Endothelial cell of umbilical vein (primary cell): Measurements from ENCODE around the gene CLK4. TPM values are rescaled to one million over a fixed set of nuclear protein-coding genes. Genes with fewer than 3 reads are reported as not detected.

Source experiments
- BruUV-seq: library from RNA; stranded (reverse); fragments of 400-500 nt; replicated peaks from 2 replicates; lab custom pipeline; 2021; lab: Mats Ljungman, UMichigan
- CTCF ChIA-PET: fragments of 300-600, 350-600 bp; sonication (Branson Sonifier 250); formaldehyde crosslinking; loops from one replicate; lab custom pipeline; 2021; ENCODE audit warnings: antibody characterized with exemption, inconsistent platforms; lab: Charles Lee
- POLR2A ChIA-PET: fragments of 300-600, 350-600 bp; sonication (Branson Sonifier 250); formaldehyde crosslinking; loops from one replicate; lab custom pipeline; 2021; ENCODE audit warnings: antibody characterized with exemption, inconsistent platforms; lab: Charles Lee
- DNase-seq: peaks from one replicate; pipeline ENCODE4 v3.0.0-alpha.2; 2011; ENCODE audit warnings: low read depth, low spot score
- FAIRE-seq: peaks from 2 replicates; lab custom pipeline; 2011; peaks lifted over from hg19 to GRCh38; lab: Jason Lieb, UNC
- H2AFZ ChIP-seq: 2 replicates; pipeline ENCODE4 v1.6.0; 2012; ENCODE audit warnings: low read depth, low read length, control low read depth, inconsistent platforms
- H3K27ac ChIP-seq: 2 replicates; pipeline ENCODE4 v1.5.1; 2011; ENCODE audit warnings: low read depth, mild to moderate bottlenecking, control low read depth, low read length, moderate library complexity; ENCODE audit not compliant: insufficient read depth
- H3K27me3 ChIP-seq, 2 experiments: 2 replicates each; pipeline versions ENCODE4 v1.6.0 to v1.6.1; 2011; ENCODE audit warnings: low read length in 2 of 2, mixed read lengths in 1 of 2; ENCODE audit not compliant: control insufficient read depth in 2 of 2, insufficient read depth in 2 of 2
- H3K36me3 ChIP-seq, 2 experiments: 2 replicates in 1 of 2; 3 replicates in 1 of 2; pipeline ENCODE4 v1.5.1; 2011; ENCODE audit warnings: low read length in 2 of 2, mild to moderate bottlenecking in 1 of 2, moderate library complexity in 1 of 2; ENCODE audit not compliant: control insufficient read depth in 2 of 2, insufficient read depth in 2 of 2; ENCODE audit errors: extremely low read depth in 1 of 2
- H3K4me1 ChIP-seq: 3 replicates; pipeline ENCODE4 v1.5.1; 2011; ENCODE audit warnings: mild to moderate bottlenecking, low read length; ENCODE audit not compliant: control insufficient read depth, insufficient read depth; ENCODE audit errors: extremely low read depth
- H3K4me2 ChIP-seq: 2 replicates; pipeline ENCODE4 v1.6.1; 2011; ENCODE audit warnings: low read length, control low read depth, mixed read lengths; ENCODE audit not compliant: insufficient read depth
- H3K4me3 ChIP-seq, 3 experiments: fragments of 200-600 bp in 1 of 3; sonication (generic), shearing (Covaris generic) in 1 of 3; replicated peaks in 1 of 3; 2 replicates each; pipeline ENCODE4 v1.5.1; 2011 to 2016; ENCODE audit warnings: control low read depth in 3 of 3, low read length in 3 of 3, mild to moderate bottlenecking in 2 of 3, inconsistent platforms in 1 of 3, low read depth in 1 of 3, moderate library complexity in 1 of 3; ENCODE audit not compliant: insufficient read depth in 1 of 3
- H3K79me2 ChIP-seq: 2 replicates; pipeline ENCODE4 v1.6.0; 2012; ENCODE audit warnings: low read length, inconsistent platforms; ENCODE audit not compliant: control insufficient read depth, insufficient read depth
- H3K9ac ChIP-seq: replicated peaks from 2 replicates; pipeline ENCODE3; 2011; ENCODE audit warnings: low read length, control low read depth; ENCODE audit not compliant: insufficient read depth; ENCODE audit errors: extremely low read depth
- H3K9me1 ChIP-seq: replicated peaks from 3 replicates; pipeline ENCODE4 v1.6.0; 2011; ENCODE audit warnings: mild to moderate bottlenecking, low read length; ENCODE audit not compliant: control insufficient read depth, insufficient read depth; ENCODE audit errors: extremely low read depth
- H3K9me3 ChIP-seq: replicated peaks from 2 replicates; pipeline ENCODE4 v1.5.1; 2012; ENCODE audit warnings: low read length, inconsistent platforms; ENCODE audit not compliant: control insufficient read depth, insufficient read depth
- H4K20me1 ChIP-seq: replicated peaks from 2 replicates; pipeline ENCODE3; 2011; ENCODE audit warnings: mild to moderate bottlenecking, low read length; ENCODE audit not compliant: control insufficient read depth, insufficient read depth; ENCODE audit errors: extremely low read depth
- CTCF ChIP-seq, 2 donors: IDR thresholded peaks; 1 replicate in 1 of 2; 2 replicates in 1 of 2; pipeline ENCODE4 v1.5.1; 2011; ENCODE audit warnings: low read length in 2 of 2, mild to moderate bottlenecking in 2 of 2, moderate library complexity in 2 of 2, control low read depth in 1 of 2, inconsistent platforms in 1 of 2, low read depth in 1 of 2; ENCODE audit not compliant: insufficient read depth in 1 of 2; ENCODE audit errors: extremely low read depth in 1 of 2
- EZH2 ChIP-seq: IDR thresholded peaks from 2 replicates; pipeline ENCODE4 v1.6.1; 2012; ENCODE audit warnings: borderline replicate concordance, low read depth, mild to moderate bottlenecking, moderate library complexity, low read length, inconsistent platforms; ENCODE audit not compliant: severe bottlenecking
- FOS ChIP-seq: IDR thresholded peaks from 2 replicates; pipeline ENCODE4 v1.6.1; 2011; ENCODE audit warnings: mild to moderate bottlenecking, low read length, moderate library complexity, borderline replicate concordance; ENCODE audit not compliant: insufficient read depth
- GATA2 ChIP-seq: IDR thresholded peaks from 2 replicates; pipeline ENCODE4 v1.7.0; 2011; ENCODE audit warnings: low read depth, mild to moderate bottlenecking, moderate library complexity, mixed read lengths, low read length; ENCODE audit not compliant: insufficient read length, insufficient read depth
- JUN ChIP-seq: IDR thresholded peaks from 2 replicates; pipeline ENCODE4 v1.6.1; 2011; ENCODE audit warnings: borderline replicate concordance, low read depth; ENCODE audit not compliant: insufficient read length, insufficient read depth
- MYC ChIP-seq: IDR thresholded peaks from one replicate; pipeline ENCODE4 v1.6.1; 2011; ENCODE audit warnings: mild to moderate bottlenecking, low read depth, low read length
- POLR2A ChIP-seq: IDR thresholded peaks from 2 replicates; pipeline ENCODE4 v1.6.1; 2012; ENCODE audit warnings: low read depth, mild to moderate bottlenecking, control low read depth, low read length
- POLR2AphosphoS5 ChIP-seq: IDR thresholded peaks from 2 replicates; pipeline ENCODE4 v1.6.1; 2012; ENCODE audit warnings: low read depth, mild to moderate bottlenecking, control low read depth, low read length, moderate library complexity; ENCODE audit not compliant: insufficient read depth
- dilution Hi-C: fragments of 300-500 bp; cut with MboI; formaldehyde crosslinking; loops from one replicate; pipeline ENCODE4 v1.15.0; 2019; ENCODE audit warnings: low sequenced_read_pairs; ENCODE audit not compliant: extremely low pct_ligation_motif_present
- intact Hi-C: fragments of 100-400 bp; cut with micrococcal nuclease; formaldehyde crosslinking; loops from one replicate; pipeline ENCODE4 v1.10.0; 2022
- polyA plus RNA-seq, 4 experiments: library from polyadenylated mRNA; depleted of rRNA in 3 of 4; stranded (reverse) in 3 of 4; unstranded in 1 of 4; fragments of >200 nt; gene quantifications; 2 replicates each; pipeline versions ENCODE4 v1.2.1 to v1.2.3, GENCODE V29; 2011 to 2012; ENCODE audit warnings: missing spikeins in 1 of 4
- total RNA-seq: library from RNA; stranded (reverse); gene quantifications from 2 replicates; pipeline ENCODE4 v1.2.3, GENCODE V29; 2021
- TF ChIP-seq, protein P1 (sequence below): IDR thresholded peaks from 2 replicates; pipeline ENCODE4 v1.6.1; 2011; ENCODE audit not compliant: insufficient read depth, insufficient read length

Gene CLK4
- total and polyA plus RNA-seq, 2 donors (not counting 3 experiments of a cell fraction or from before 2014, with no cell fraction given): 7.0 to 19.2 TPM

GRCh38 chr5:178577376-178577839 lies 49.4 kb downstream of the CLK4 start:
- H3K4me3 ChIP-seq: no peak overlapping the region
- no peaks in the 10 kb centered on the region for H3K36me3 ChIP-seq
- H3K79me2 ChIP-seq: no peaks in the 10 kb centered on the region
- TF ChIP-seq POLR2A (no peak), POLR2AphosphoS5 (no peak), JUN (no peak), GATA2 (no peak), FOS (no peak), EZH2 (no peak), CTCF (IDR thresholded peaks at IDR 0.05; ENCODE audit: extremely low read depth in 1 of 2, insufficient read depth in 1 of 2, low read depth in 1 of 2, low read length in 2 of 2) (no peak), MYC (no peak)
- TF ChIP-seq, protein P1, sequence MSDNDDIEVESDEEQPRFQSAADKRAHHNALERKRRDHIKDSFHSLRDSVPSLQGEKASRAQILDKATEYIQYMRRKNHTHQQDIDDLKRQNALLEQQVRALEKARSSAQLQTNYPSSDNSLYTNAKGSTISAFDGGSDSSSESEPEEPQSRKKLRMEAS: no peak
- H3K27ac ChIP-seq: no peak overlapping the region
- H3K4me2 ChIP-seq: no peak overlapping the region
- dilution Hi-C loops: no loop called here
- H4K20me1 ChIP-seq: no peaks in the 10 kb centered on the region
- intact Hi-C loops: no loop called here
- no peak overlapping the region for H3K9ac ChIP-seq
- no peaks in the 10 kb centered on the region for H3K9me3 ChIP-seq
- H3K4me1 ChIP-seq: no peaks in the 10 kb centered on the region
- ChIA-PET POLR2A (no interaction called here), CTCF (no interaction called here)
- no peak for FAIRE-seq
- no TSS peak for BruUV-seq
- peaks cover 5 to 7% of the 10 kb centered on the region in 2 experiments for H3K27me3 ChIP-seq
- H3K9me1 ChIP-seq: no peaks in the 10 kb centered on the region
- no peak for DNase-seq
- no peak overlapping the region for H2AFZ ChIP-seq
